ENCODE results near the gene ARHGAP6.
A peak's percentile ranks its signal among the peaks of the same experiment; 100 is the strongest.
"Not testable (repeated sequence)": the region's sequence is repeated elsewhere in the genome, so short reads cannot be mapped to it uniquely, and the experiment has no call there.

The ARHGAP6 gene

DNA sequence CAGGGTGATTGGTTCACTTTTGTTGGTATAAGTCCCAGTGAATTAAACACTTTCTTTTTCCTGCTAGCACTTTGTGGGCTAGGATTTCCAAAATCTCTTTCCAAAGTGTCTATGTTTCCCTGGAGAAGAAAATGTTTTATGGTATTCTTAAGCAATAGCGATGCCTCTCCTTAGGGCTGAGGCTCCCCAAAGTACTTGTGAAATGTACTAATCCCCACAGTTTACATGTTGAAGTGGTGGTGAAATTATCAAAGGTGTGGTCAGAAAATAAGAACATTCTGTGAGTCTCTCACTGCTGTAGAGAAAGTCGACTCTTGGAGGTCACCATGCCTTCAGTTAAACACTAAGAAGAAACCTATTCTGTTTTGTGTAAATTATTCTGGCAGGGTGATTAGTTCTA is 424.0 kb downstream of the ARHGAP6 start:
- no peaks in the 10 kb centered on the region for H3K36me3 ChIP-seq (replicated peaks; ENCODE audit: insufficient read depth, low read length)
- H3K4me2 ChIP-seq (ENCODE audit: low read depth, low read length): no peak overlapping the region
- no peak overlapping the region for H3K4me3 ChIP-seq (ENCODE audit: low read length)
- DNase-seq: no peak
- H3K9me2 ChIP-seq (replicated peaks; ENCODE audit: insufficient read depth, low read length): no peaks in the 10 kb centered on the region
- no peaks in the 10 kb centered on the region for H3K27me3 ChIP-seq (replicated peaks; ENCODE audit: insufficient read depth, low read length)
- H2AFZ ChIP-seq (ENCODE audit: low read length): no peak overlapping the region
- no peaks in the 10 kb centered on the region; the same call in none of the 2 replicates for H3K79me2 ChIP-seq (ENCODE audit: low read length)
- no peak overlapping the region for H3K27ac ChIP-seq (ENCODE audit: low read length)
- no peak overlapping the region for H3K9ac ChIP-seq (ENCODE audit: low read length)
- no peaks in the 10 kb centered on the region for H3F3A ChIP-seq (ENCODE audit: insufficient read depth, low read length)
- TF ChIP-seq EZH2 (optimal IDR thresholded peaks at IDR 0.05; ENCODE audit: low read depth, low read length): no peak
- TF ChIP-seq, protein P1, sequence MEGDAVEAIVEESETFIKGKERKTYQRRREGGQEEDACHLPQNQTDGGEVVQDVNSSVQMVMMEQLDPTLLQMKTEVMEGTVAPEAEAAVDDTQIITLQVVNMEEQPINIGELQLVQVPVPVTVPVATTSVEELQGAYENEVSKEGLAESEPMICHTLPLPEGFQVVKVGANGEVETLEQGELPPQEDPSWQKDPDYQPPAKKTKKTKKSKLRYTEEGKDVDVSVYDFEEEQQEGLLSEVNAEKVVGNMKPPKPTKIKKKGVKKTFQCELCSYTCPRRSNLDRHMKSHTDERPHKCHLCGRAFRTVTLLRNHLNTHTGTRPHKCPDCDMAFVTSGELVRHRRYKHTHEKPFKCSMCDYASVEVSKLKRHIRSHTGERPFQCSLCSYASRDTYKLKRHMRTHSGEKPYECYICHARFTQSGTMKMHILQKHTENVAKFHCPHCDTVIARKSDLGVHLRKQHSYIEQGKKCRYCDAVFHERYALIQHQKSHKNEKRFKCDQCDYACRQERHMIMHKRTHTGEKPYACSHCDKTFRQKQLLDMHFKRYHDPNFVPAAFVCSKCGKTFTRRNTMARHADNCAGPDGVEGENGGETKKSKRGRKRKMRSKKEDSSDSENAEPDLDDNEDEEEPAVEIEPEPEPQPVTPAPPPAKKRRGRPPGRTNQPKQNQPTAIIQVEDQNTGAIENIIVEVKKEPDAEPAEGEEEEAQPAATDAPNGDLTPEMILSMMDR (IDR thresholded peaks at IDR 0.05; ENCODE audit: low read length): no peak
- TF ChIP-seq EZH2phosphoT487 (IDR thresholded peaks at IDR 0.05; ENCODE audit: low read length): no peak
- no peaks in the 10 kb centered on the region for H4K20me1 ChIP-seq (ENCODE audit: insufficient read depth, low read length)
- H3K4me1 ChIP-seq (ENCODE audit: low read length): peaks cover 21% of the 10 kb centered on the region
- no peaks in the 10 kb centered on the region for H3K9me3 ChIP-seq (replicated peaks; ENCODE audit: insufficient read depth, low read length)

DNA sequence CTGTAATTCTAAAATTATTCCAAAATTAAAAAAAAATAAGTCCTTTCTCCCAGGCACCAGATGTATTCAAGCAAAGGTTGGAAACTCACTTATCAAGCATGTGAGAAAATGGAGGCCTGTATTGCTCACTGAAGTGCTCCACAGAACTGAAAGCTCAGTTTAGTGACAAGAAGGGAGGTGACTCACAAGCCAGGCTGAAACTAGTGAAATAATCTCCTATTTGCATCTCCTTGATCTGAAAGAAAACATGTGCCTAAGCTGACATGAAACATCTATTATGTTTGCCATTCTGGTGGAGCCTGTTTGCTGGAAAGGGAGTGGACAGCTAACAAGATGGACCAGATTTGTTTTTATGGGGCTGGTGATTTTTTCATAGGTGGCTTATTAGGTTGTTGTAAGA is 426.5 kb downstream of the ARHGAP6 start:
- Histone ChIP-seq H4K20me1 (ENCODE audit: insufficient read depth, low read length) (no peaks in the 10 kb centered on the region), H3K4me3 (ENCODE audit: low read length) (no peak overlapping the region), H3K27ac (ENCODE audit: low read length) (peak overlapping the region; percentile 67; the same call in 1 of the 2 replicates), H3K4me2 (ENCODE audit: low read depth, low read length) (no peak overlapping the region), H3K79me2 (ENCODE audit: low read length) (no peaks in the 10 kb centered on the region; the same call in 1 of the 2 replicates), H3K4me1 (ENCODE audit: low read length) (peaks cover 21% of the 10 kb centered on the region), H3K9ac (ENCODE audit: low read length) (no peak overlapping the region), H3K9me3 (replicated peaks; ENCODE audit: insufficient read depth, low read length) (no peaks in the 10 kb centered on the region), H3K9me2 (replicated peaks; ENCODE audit: insufficient read depth, low read length) (no peaks in the 10 kb centered on the region), H2AFZ (ENCODE audit: low read length) (no peak overlapping the region), H3K27me3 (replicated peaks; ENCODE audit: insufficient read depth, low read length) (no peaks in the 10 kb centered on the region), H3K36me3 (replicated peaks; ENCODE audit: insufficient read depth, low read length) (no peaks in the 10 kb centered on the region), H3F3A (ENCODE audit: insufficient read depth, low read length) (no peaks in the 10 kb centered on the region)
- TF ChIP-seq EZH2phosphoT487 (IDR thresholded peaks at IDR 0.05; ENCODE audit: low read length) (no peak), EZH2 (optimal IDR thresholded peaks at IDR 0.05; ENCODE audit: low read depth, low read length) (no peak)
- DNase-seq: peak; percentile 74

DNA sequence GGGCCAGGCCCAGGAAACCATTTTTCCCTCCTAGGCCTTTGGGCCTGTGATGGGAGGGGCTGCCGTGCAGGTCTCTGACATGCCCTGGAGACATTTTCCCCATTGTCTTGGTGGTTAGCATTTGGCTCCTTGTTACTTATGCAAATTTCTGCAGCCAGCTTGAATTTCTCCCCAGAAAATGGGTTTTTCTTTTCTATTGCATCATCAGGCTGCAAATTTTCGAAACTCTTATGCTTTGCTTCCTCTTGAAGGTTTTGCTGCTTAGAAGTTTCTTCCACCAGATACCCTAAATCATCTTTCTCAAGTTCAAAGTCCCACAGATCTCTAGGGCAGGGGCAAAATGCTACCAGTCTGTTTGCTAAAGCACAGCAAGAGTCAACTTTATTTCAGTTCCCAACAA is 430.3 kb downstream of the ARHGAP6 start:
- H3K36me3 ChIP-seq (replicated peaks; ENCODE audit: insufficient read depth, low read length); H3F3A ChIP-seq (ENCODE audit: insufficient read depth, low read length); H3K4me3 ChIP-seq (ENCODE audit: low read length); H3K27ac ChIP-seq (ENCODE audit: low read length); H3K9me3 ChIP-seq (replicated peaks; ENCODE audit: insufficient read depth, low read length); H2AFZ ChIP-seq (ENCODE audit: low read length); H3K9me2 ChIP-seq (replicated peaks; ENCODE audit: insufficient read depth, low read length); H3K79me2 ChIP-seq (ENCODE audit: low read length); H3K4me2 ChIP-seq (ENCODE audit: low read depth, low read length); H4K20me1 ChIP-seq (ENCODE audit: insufficient read depth, low read length); H3K27me3 ChIP-seq (replicated peaks; ENCODE audit: insufficient read depth, low read length); DNase-seq; H3K9ac ChIP-seq (ENCODE audit: low read length): not testable (repeated sequence)
- H3K4me1 ChIP-seq (ENCODE audit: low read length): peaks cover 20% of the 10 kb centered on the region

DNA sequence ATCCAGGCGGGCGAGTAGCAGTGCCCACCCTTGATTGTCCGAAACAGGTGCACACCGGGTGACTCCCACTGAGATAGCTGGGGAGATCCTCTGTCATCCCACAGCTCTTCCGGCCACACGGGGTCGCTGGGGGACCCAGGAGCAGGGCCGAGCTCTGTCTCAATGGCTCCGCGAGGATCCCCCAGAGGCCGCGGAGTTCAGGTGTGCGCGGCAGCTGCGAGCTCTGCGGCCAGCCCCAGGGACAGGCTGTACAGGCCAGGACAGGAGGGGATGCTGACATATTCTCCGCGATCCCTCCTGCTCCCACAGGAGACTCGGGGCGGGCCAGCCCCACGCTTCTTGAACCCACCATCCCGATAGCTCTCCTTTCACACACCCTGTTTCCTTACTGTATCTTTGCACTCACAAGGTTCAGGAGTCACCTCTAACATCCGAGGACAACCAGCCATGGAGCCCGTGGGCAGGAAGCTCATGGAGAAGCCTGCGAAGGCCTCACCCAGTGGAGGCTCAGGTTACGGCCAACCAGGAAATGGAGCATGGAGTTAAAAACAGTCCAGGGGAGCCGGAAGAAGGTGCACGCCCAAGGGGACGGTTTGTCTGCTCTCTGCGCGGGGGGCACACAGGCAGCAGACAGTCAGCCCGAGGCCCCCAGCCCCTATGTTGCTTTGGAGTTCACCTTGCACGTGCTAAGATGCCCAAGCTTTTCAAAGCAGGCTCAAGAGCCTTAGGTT is 450.4 kb downstream of the ARHGAP6 start:
- Histone ChIP-seq H3K4me2 (ENCODE audit: low read depth, low read length) (no peak overlapping the region), H4K20me1 (ENCODE audit: insufficient read depth, low read length) (no peaks in the 10 kb centered on the region), H3K9ac (ENCODE audit: low read length) (no peak overlapping the region), H2AFZ (ENCODE audit: low read length) (no peak overlapping the region), H3K36me3 (replicated peaks; ENCODE audit: insufficient read depth, low read length) (no peaks in the 10 kb centered on the region), H3K79me2 (ENCODE audit: low read length) (no peaks in the 10 kb centered on the region), H3K4me3 (ENCODE audit: low read length) (no peak overlapping the region), H3K9me3 (replicated peaks; ENCODE audit: insufficient read depth, low read length) (no peaks in the 10 kb centered on the region), H3K4me1 (ENCODE audit: low read length) (no peaks in the 10 kb centered on the region), H3K9me2 (replicated peaks; ENCODE audit: insufficient read depth, low read length) (no peaks in the 10 kb centered on the region), H3F3A (ENCODE audit: insufficient read depth, low read length) (no peaks in the 10 kb centered on the region), H3K27ac (ENCODE audit: low read length) (no peak overlapping the region), H3K27me3 (replicated peaks; ENCODE audit: insufficient read depth, low read length) (no peaks in the 10 kb centered on the region)
- no peak for DNase-seq
- TF ChIP-seq, protein P1 (IDR thresholded peaks at IDR 0.05; ENCODE audit: low read length): no peak
- TF ChIP-seq EZH2phosphoT487 (IDR thresholded peaks at IDR 0.05; ENCODE audit: low read length) (no peak), EZH2 (optimal IDR thresholded peaks at IDR 0.05; ENCODE audit: low read depth, low read length) (no peak)
